NCI-H1417 (cell line): ENCODE data around the gene IMMP2L.

ENCODE experiments used
- DNase-seq, 3 experiments: peaks; one replicate each; lab custom pipeline; 2025; lab: John Stamatoyannopoulos, UW

IMMP2L gene

GRCh38 chr7:110994028-110994967 lies 568.0 kb downstream of the IMMP2L start:
- DNase-seq, result no peak

DNA sequence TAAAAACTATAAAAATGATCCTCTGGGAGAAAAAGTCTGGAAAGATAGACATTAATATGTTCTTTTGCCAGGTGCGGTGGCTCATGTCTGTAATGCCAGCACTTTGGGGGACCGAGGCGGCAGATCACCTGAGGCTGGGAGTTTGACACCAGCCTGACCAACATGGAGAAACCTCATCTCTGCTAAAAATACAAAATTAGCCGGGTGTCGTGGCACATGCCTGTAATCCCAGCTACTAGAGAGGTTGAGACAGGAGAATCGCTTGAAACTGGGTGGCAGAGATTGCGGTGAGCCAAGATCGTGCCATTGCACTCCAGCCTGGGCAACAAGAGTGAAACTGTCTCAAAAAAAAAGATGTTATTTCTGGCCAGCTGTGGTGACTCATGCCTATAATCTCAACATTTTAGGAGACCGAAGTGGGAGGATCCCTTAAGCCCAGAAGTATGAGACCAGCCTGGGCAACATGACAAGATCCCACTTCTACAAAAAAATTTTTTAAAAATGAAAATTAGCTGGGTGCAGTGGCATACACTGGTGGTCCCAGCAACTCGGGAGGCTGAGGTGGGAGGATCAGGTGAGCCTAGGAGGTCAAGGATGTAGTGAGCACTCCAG lies 573.3 kb downstream of the IMMP2L start:
- no peak for DNase-seq

DNA sequence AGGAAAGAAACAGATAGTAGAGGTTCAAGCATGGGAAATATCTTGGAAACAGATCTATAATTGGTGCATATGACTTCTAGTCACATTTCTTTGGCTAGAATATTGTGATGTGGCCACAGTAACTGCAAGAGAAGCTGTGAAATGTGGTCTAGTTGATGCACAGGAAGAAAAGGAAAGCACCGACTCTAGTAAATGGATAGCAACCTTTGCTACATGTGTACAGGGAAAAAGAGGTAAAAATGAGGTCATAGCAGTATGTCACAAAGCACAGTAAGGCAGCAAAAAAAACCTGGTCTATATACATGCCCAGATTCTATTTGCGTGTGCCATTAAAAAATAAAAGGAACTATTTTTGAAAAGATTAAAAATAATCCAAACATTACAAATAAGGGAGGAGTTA lies 573.9 kb downstream of the IMMP2L start:
- no peak for DNase-seq

- no peak for DNase-seq
Measured at GRCh38 chr7:110987127-110987693, 575.1 kb downstream of the IMMP2L start.

- DNase-seq, result no peak
Measured at GRCh38 chr7:110983822-110984456, 578.4 kb downstream of the IMMP2L start.

GRCh38 chr7:110977127-110977737 lies 585.1 kb downstream of the IMMP2L start:
- no peak for DNase-seq

GRCh38 chr7:110975486-110975885 lies 586.8 kb downstream of the IMMP2L start:
- DNase-seq, result peak in 2 of 3 experiments; percentile 5 to 67

GRCh38 chr7:110974441-110974840 lies 587.9 kb downstream of the IMMP2L start:
- no peak for DNase-seq

DNA sequence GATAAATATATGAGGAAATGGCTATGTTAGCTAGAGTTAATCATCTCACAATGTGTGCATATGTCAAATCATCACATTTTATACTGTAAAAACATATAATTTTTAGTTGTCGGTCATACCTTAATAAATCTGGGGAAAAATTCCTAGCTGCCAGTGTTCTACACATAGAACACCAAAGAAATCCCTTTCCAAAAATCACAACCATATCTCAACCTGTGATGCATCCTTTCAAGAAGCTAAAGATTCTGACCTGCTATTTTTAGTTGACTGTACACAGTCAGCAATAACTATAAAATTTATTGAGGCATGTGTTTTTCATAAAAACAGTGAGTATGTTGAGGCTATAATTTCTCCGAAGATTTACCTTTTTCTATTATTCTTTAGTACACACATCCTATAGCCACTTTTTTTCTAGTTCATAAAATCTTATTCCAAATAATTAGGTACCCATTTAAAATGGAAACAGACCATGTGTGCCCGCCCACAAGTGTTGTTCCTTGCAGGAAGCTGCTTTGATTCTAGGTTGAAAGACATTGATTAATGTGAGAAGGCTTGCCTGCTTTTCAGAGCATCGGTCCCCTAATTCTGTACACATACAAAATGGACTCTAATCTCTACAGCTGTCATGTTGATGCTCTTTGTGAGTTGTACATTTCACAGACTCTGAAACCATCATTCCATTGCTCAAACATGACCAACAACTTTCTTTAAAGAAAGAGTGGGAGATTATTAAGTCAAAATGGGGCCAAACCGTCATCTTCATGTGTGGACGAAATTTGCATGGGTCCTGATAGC lies 588.9 kb downstream of the IMMP2L start:
- DNase-seq, result peak in 1 of 3 experiments; percentile 22

DNA sequence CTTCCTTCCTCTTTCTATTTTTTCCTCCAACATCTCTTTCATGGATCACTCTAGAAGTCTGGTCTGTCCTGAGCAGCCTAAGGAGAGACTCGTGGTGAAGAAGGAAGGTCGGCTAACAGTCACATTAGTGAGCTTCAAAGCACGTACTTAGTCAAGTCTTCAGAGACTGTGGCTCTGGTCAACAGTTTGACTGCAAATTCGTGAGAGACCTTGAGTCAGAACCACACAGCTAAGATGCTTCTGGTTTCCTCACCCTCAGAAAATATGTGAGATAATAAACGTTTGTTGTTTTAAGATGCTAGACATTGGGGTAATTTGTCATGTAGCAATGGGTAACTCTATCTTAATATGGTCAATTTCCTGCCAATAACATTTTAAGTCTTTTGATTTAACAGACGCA lies 597.5 kb downstream of the IMMP2L start:
- no peak for DNase-seq

DNA sequence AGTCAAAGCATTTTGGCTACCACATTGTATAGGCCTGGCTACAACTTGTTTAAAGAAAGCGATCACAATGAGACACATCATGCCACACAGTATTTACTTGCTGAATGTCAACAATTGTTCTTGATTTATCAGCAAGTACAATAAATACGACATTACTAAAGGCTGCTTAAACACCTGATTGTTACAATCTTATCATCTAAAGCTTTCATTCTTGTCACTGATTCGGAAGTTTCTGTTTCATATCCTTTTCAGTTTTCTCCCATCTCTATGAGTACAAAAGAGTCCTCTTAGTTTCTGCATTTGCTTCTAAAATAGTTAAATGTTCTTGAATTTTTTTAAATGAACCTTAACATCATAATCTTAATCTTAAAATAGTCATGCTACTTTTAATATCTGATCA lies 599.5 kb downstream of the IMMP2L start:
- no peak for DNase-seq

GRCh38 chr7:110962374-110962773 lies 599.9 kb downstream of the IMMP2L start:
- no peak for DNase-seq

DNA sequence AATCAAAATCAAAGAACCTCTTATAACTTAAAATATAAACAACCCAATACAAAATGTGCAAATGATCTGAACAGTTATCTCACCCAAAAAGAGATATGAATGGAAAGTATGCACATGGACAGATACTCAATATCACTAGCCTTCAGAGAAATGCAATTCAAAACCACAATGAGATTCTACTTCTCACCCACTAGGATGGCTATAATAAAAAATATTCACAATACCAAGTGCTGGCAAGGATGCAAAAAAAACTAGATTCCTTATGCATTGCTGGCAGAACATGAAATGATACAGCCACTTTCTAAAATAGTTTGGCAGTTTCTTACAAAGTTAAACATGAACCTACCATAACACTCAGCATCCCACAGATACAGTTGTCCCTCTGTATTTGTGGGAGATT lies 601.5 kb downstream of the IMMP2L start:
- no peak for DNase-seq

DNA sequence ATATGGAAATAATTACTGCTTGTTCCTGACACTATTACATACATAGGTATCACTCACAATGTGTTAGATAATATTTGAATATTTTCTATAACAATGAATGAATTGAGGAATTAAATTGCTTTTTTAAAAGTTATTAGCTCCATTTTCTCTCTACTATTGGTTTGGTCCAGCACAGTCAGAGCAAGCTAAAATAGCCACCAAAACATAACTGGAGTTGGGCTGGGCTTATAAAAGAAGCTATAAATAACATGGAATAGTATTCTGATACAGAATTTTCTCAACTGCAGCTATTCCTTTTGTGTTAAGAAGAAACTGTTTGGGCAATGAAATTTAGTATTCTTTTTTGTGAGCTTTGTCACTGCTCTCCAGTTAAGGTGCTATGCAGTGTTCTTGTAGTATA lies 614.0 kb downstream of the IMMP2L start:
- DNase-seq, result no peak

DNA sequence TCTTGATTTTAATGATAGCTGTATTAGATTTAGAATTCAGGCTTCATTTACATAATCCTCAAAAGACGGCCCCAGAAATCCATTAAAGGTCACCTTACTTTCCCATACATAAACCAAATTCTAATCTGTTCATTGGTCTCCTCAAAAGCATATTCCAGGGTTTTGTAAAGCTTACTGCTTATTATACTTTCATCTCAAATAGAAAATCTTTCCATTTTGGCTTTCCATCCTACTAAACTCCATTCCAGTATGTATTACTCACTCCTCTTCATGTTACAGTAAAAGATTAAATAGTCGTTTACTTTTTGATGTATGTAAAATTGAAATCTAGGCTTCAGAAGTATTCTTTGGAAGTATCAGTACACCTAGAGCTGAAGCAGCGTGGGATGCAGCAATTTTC lies 614.9 kb downstream of the IMMP2L start:
- DNase-seq, result no peak

DNA sequence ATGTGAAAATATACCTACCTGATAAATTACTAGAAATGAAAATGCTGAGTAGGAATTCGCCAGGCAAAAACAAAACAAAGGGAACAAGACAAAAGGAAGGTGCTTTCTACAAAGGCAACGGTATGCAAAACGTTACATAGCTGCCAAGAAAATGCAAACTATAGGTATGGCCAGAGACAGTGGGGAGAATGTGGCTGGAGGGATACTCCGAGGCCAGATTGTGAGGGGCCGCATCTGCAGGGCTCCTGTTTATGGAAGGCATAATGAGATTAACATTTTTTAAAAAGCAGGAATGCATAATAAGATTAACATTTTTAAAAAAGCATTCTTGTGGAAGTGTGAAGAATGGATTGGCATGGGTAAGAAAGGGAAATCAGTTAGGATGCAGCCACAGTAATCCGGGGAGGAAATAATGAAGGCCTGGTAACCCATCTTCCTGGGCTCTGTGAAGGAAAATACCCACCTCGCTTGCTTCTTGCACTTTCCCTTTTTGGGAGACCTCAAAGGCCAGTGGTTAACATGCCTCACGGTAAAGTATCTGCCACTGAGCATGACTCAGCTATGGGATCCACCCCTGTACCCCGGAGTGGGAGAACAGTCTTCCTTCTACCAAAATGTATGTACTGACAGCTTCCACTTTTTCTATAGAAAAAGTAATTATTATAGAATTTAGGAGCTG lies 617.2 kb downstream of the IMMP2L start:
- DNase-seq, result no peak

- no peak for DNase-seq
Measured at GRCh38 chr7:110944448-110944847, 617.8 kb downstream of the IMMP2L start.

- no peak for DNase-seq
Measured at GRCh38 chr7:110943701-110944345, 618.5 kb downstream of the IMMP2L start.

DNA sequence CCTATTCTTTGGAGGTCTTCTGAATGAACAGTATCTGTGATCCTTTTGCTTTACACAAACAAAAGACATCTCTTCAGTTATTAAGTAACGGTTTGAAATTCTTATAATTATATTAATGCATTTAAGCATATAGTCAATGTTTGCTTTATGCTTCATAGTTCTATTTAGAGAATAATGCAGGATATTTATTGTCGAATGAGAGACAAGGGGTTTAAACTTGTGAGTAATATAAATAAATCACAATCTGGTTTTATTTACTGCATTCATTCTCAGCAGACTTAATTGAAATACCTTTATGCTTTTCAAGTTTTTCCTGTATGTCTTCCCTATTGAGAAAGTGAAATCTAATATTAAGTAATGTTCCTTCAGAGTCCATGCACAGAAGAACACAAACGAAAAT lies 620.9 kb downstream of the IMMP2L start:
- DNase-seq, result no peak

DNA sequence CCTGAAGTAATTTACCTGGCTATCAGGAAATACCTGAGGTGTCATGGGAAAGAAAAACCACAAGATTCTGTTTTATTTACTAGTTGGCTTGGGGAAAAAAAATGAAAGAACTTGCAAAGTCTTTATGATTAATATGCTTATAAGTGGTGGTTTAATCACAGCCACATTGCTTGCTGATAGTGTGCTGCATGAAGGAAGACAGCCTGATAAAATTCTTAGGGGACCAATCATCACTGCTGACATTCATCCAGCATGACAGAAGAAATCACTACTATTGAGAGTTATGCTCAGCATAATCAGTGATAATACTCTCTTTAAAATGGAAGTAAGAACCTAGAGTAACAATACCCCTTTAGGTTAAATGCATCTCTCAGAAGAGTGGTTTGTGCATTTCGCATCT lies 621.5 kb downstream of the IMMP2L start:
- DNase-seq, result no peak
